ENCODE results near the gene CNTD1. TPM values are rescaled to one million over a fixed set of nuclear protein-coding genes. Genes with fewer than 3 reads are reported as not detected.
"Not testable (repeated sequence)": the region's sequence is repeated elsewhere in the genome, so short reads cannot be mapped to it uniquely, and the experiment has no call there.

The CNTD1 gene
- total RNA-seq, 1 donor, result not detected

- H3K9me3 ChIP-seq (ENCODE audit: low read depth, low read length), result no peaks in the 10 kb centered on the region
- H3K4me3 ChIP-seq (ENCODE audit: low read length), result no peak overlapping the region
- H3K27me3 ChIP-seq (ENCODE audit: insufficient read depth, low read length), result no peaks in the 10 kb centered on the region
- H3K4me1 ChIP-seq (ENCODE audit: insufficient read depth, low read length), result no peaks in the 10 kb centered on the region
Observed at GRCh38 chr17:42855048-42855596, 56.5 kb downstream of the CNTD1 start.

- H3K4me1 ChIP-seq (ENCODE audit: insufficient read depth, low read length); H3K9me3 ChIP-seq (ENCODE audit: low read depth, low read length); H3K4me3 ChIP-seq (ENCODE audit: low read length); H3K27me3 ChIP-seq (ENCODE audit: insufficient read depth, low read length): not testable (repeated sequence)
Observed at GRCh38 chr17:42856093-42856492, 57.4 kb downstream of the CNTD1 start.

DNA sequence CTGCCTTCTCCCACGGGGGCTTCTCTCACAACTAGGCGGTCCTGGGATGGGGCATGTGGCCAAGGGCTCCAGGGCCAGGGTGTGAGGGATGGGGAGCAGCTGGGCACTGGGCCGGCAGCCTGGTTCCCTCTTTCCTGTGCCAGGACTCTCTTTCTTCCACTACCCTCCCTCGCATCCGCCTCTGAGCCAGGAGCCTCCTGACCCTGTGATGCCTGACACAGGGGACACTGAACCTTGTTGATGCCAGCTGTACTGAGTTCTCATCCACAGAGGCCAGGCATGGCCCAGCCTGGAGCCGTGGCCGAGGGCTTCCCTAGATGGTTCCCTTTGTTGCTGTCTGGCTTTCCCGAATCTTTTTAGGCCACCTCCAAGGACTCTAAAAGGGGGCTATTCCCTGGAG is 57.9 kb downstream of the CNTD1 start:
- not testable (repeated sequence) for H3K4me1 ChIP-seq (ENCODE audit: insufficient read depth, low read length)

GRCh38 chr17:42857389-42857788 is 58.7 kb downstream of the CNTD1 start:
- Histone ChIP-seq H3K4me1 (ENCODE audit: insufficient read depth, low read length) (no peaks in the 10 kb centered on the region), H3K27me3 (ENCODE audit: insufficient read depth, low read length) (no peaks in the 10 kb centered on the region), H3K4me3 (ENCODE audit: low read length) (no peak overlapping the region), H3K9me3 (ENCODE audit: low read depth, low read length) (no peaks in the 10 kb centered on the region)

More for the DNA sequence above, 57.9 kb downstream of the CNTD1 start:
- H3K4me3 ChIP-seq (ENCODE audit: low read length); H3K27me3 ChIP-seq (ENCODE audit: insufficient read depth, low read length); H3K9me3 ChIP-seq (ENCODE audit: low read depth, low read length): not testable (repeated sequence)

Other genes with a start within 250 kb of the CNTD1 start
- 0.31 TPM for gene HSD17B1, start 245.9 kb upstream of the CNTD1 start, total RNA-seq
- gene COASY, start 236.7 kb upstream of the CNTD1 start, total RNA-seq, result 10.2 TPM
- 22.0 TPM for gene MLX, start 231.8 kb upstream of the CNTD1 start, total RNA-seq
- gene PSMC3IP, start 221.1 kb upstream of the CNTD1 start, total RNA-seq, result 1.4 TPM
- gene RETREG3, start 189.5 kb upstream of the CNTD1 start, total RNA-seq, result 34.7 TPM
- 3.1 TPM for gene TUBG1, start 189.2 kb upstream of the CNTD1 start, total RNA-seq
- 2.2 TPM for gene TUBG2, start 139.6 kb upstream of the CNTD1 start, total RNA-seq
- gene PLEKHH3, start 121.9 kb upstream of the CNTD1 start, total RNA-seq, result 0.52 TPM
- gene CCR10, start 117.0 kb upstream of the CNTD1 start, total RNA-seq, result 0.52 TPM
- gene CNTNAP1, start 116.3 kb upstream of the CNTD1 start, total RNA-seq, result 0.84 TPM
- 80.9 TPM for gene EZH1, start 53.8 kb upstream of the CNTD1 start, total RNA-seq
- not detected for gene RAMP2, start 37.6 kb upstream of the CNTD1 start, total RNA-seq
- gene VPS25, start 25.4 kb upstream of the CNTD1 start, total RNA-seq, result 27.0 TPM
- gene WNK4, start 18.3 kb upstream of the CNTD1 start, total RNA-seq, result 0.10 TPM
- 2.4 TPM for gene COA3, start 157 bp upstream of the CNTD1 start, total RNA-seq
- 86.6 TPM for gene BECN1, start 25.4 kb downstream of the CNTD1 start, total RNA-seq
- gene PSME3, start 34.5 kb downstream of the CNTD1 start, total RNA-seq, result 56.9 TPM
- gene AOC2, start 45.7 kb downstream of the CNTD1 start, total RNA-seq, result 1.5 TPM
- 0.21 TPM for gene AOC3, start 52.3 kb downstream of the CNTD1 start, total RNA-seq
- gene G6PC1, start 101.9 kb downstream of the CNTD1 start, total RNA-seq, result not detected
- gene AARSD1, start 165.6 kb downstream of the CNTD1 start, total RNA-seq, result 14.0 TPM
- 0.31 TPM for gene PTGES3L, start 181.2 kb downstream of the CNTD1 start, total RNA-seq
- 9.6 TPM for gene RUNDC1, start 181.7 kb downstream of the CNTD1 start, total RNA-seq
- 1,456 TPM for gene RPL27, start 199.6 kb downstream of the CNTD1 start, total RNA-seq
- 9.6 TPM for gene IFI35, start 207.9 kb downstream of the CNTD1 start, total RNA-seq
- gene VAT1, start 223.5 kb downstream of the CNTD1 start, total RNA-seq, result 20.0 TPM
- gene RND2, start 226.4 kb downstream of the CNTD1 start, total RNA-seq, result 0.10 TPM